ENCODE measurements around the gene CCZ1B.
"Not testable (repeated sequence)": the region's sequence is repeated elsewhere in the genome, so short reads cannot be mapped to it uniquely, and the experiment has no call there.

GRCh38 chr7:6837081-6837480 is 11.0 kb upstream of the CCZ1B start:
- TF ChIP-seq, protein P1, sequence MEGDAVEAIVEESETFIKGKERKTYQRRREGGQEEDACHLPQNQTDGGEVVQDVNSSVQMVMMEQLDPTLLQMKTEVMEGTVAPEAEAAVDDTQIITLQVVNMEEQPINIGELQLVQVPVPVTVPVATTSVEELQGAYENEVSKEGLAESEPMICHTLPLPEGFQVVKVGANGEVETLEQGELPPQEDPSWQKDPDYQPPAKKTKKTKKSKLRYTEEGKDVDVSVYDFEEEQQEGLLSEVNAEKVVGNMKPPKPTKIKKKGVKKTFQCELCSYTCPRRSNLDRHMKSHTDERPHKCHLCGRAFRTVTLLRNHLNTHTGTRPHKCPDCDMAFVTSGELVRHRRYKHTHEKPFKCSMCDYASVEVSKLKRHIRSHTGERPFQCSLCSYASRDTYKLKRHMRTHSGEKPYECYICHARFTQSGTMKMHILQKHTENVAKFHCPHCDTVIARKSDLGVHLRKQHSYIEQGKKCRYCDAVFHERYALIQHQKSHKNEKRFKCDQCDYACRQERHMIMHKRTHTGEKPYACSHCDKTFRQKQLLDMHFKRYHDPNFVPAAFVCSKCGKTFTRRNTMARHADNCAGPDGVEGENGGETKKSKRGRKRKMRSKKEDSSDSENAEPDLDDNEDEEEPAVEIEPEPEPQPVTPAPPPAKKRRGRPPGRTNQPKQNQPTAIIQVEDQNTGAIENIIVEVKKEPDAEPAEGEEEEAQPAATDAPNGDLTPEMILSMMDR (IDR thresholded peaks at IDR 0.05; ENCODE audit: extremely low read depth in 1 of 2, insufficient read depth in 1 of 2, low read depth in 1 of 2, low read length in 2 of 2): not testable (repeated sequence)
- not testable (repeated sequence) for TF ChIP-seq POLR2A (IDR thresholded peaks at IDR 0.05; ENCODE audit: low read depth, low read length); JUN (IDR thresholded peaks at IDR 0.05; ENCODE audit: borderline replicate concordance, insufficient read depth, insufficient read length, low read depth); POLR2AphosphoS5 (IDR thresholded peaks at IDR 0.05; ENCODE audit: insufficient read depth, low read depth, low read length); FOS (IDR thresholded peaks at IDR 0.05; ENCODE audit: borderline replicate concordance, insufficient read depth, low read length)
